HG03457 (cell line): Measurements from ENCODE around the gene RAB35.

Experiments
- ATAC-seq: cut with Tn5 transposase; IDR thresholded peaks from one replicate; pipeline ENCODE4 v1.9.1; 2021; ENCODE audit warnings: moderate number of reproducible peaks; ENCODE audit not compliant: unreplicated experiment

The RAB35 gene

DNA sequence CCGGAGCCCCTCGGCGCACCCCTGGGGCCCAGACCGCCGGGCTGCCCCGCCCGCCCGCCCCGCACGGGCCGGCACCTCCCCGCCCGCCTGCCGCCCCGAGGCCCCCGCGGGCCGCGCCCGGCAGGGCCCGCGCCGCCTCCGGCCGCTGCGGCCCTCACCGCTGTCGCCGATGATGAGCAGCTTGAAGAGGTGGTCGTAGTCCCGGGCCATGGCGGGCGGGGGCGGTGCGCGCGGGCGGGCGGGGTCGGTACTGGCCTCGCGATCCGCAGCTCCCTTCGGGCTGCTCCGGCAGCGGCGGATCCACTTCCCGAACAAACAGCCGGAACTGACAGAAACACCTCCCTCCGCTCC is at the start of gene RAB35:
RAB35 (minus strand) TSS at position 313 of the 351 bp plus-strand sequence; CDS start at position 210, 103 bp downstream.
- no peak for ATAC-seq

- ATAC-seq: no peak
Observed at GRCh38 chr12:120164293-120164692, 47.7 kb upstream of the RAB35 start.

GRCh38 chr12:120162763-120163162 is 46.2 kb upstream of the RAB35 start:
- no peak for ATAC-seq

DNA sequence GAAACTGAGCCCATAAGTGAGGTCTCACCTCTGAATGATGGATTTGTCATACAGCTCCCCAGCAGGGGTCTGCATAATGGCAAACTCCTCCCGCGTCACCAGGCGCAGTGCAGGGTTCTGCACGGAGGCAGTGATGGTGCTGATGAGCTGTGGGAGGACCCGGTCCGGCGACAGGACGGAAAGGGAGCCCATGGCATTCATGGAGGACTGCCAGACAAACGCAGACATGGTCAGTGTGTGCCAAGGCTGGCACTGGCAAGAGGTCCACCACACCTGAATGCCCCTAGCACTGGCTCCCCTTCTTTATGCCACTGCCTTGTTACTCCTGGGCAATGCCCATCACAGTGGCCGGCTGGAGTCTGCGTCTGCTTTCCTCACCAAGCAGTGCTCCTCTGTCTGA is 45.3 kb upstream of the RAB35 start:
- no peak for ATAC-seq

DNA sequence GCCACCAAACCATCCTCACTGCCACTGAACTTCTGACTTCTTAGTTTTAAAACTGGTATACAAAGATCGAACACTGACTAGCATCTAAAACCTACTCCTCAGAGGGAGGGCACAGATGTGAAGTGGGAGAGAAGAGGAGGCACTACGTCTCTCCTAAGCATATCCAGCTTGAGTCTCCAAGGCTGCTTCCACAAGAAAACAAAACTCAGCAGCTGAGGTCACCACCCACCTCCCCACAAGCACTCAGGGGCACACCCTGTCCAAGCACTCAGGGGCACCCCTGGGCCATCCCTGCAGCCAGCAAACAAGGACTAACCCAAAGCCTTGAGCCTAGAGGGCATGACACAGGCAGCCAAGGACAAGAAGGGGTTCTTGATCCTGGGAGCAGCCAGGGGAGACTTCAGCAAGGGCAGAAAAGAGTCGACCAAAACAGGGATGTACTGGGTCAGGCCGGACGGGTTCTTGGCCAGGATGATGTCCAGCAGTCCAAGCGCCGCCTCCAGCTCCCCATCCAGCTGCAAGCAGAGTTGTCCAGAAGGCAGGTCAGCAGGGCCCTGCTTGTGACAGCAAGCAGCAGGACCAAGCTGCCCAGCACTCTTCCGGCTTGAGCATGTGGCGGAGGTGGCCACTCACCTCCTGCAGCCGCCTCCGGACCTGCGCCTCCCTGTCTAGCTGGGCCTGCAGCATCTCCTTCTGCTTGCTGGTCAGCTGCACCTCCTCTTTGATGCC is 43.1 kb upstream of the RAB35 start:
- ATAC-seq: no peak

- ATAC-seq: no peak
Observed at GRCh38 chr12:120158351-120158750, 41.8 kb upstream of the RAB35 start.

DNA sequence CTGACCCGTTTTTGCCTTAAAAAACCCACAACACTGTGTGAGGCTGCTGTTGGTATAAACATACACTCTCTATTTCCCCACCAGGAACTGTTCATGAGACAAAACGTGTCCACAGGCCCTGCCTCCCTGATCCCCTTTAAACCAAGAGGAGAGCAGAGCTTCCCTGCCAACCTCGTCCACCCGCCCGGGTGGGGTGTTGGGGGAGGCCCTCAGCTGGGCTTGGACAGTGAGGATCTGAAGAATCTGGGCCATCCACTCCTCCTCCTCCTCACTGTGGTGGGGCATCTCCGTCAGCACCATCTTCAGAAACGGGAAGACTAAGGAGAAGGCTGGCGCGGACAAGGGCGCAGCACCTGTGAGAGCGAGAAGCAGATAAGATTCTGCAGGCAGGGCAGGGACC is 41.1 kb upstream of the RAB35 start:
- ATAC-seq: no peak

- ATAC-seq: no peak
Observed at GRCh38 chr12:120156315-120157259, 40.0 kb upstream of the RAB35 start.

GRCh38 chr12:120155072-120155471 is 38.5 kb upstream of the RAB35 start:
- ATAC-seq: no peak

GRCh38 chr12:120150919-120151525 is 34.5 kb upstream of the RAB35 start:
- ATAC-seq: no peak

DNA sequence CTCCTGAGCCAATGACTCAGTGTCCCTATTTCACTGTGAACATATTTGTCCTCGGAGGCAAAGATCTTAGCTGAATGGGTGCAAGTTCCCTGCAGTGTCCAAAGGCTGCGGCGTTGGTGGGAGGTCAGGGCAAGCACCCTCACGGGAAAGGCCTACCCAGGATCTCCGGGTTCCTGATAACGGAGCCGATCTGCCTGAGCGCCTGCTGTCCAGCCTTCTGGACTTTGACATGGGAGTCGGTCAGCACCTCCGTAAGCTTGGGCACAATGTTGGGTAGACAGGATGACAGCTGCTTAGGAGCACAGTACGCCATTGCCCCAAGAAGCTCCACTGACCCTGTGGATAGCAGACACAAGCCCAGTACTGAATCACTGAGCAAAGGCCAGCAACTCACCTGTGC is 31.5 kb upstream of the RAB35 start:
- ATAC-seq: no peak

- ATAC-seq: no peak
Observed at GRCh38 chr12:120145164-120145563, 28.6 kb upstream of the RAB35 start.

DNA sequence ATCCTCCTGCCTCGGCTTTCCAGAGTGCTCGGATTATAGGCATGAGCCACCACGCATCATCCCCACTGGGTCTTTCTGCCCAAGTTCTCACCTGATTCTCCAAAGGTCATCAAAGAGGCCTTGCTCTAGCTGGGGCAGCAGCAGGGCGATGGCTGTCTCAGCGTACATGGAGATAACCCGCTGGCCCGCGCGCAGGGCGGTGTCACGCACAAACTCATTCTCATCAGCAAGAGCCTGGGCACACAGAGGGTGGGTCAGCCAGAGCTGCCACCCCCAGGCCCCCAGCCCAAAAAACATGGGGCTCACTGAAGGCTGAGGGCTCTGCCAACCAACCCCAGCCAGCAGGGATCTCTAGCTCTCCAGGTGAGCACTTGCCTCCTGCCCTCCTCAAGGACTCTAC is 27.7 kb upstream of the RAB35 start:
- ATAC-seq: no peak

GRCh38 chr12:120142231-120142877 is 25.8 kb upstream of the RAB35 start:
- ATAC-seq: no peak

DNA sequence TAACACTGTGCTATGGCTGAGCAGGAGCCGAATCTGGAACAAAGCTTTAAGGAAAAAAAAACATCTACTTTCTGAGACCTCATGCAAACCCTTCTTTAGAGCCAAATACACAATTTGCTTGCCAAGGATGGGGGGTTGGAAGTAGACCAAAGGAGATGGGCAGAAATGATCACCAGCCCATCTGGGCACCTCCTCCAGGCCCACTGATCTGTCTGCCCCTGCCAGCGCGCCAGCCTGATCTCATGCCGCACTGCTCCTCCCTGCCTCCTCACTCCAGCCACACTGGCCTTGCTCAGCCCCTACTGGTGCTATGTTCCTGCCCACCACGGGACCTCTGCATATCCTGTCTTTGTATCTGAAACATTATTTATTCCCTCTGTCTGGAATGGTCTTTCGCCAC is 24.8 kb upstream of the RAB35 start:
- no peak for ATAC-seq

- no peak for ATAC-seq
Observed at GRCh38 chr12:120140603-120141002, 24.1 kb upstream of the RAB35 start.

DNA sequence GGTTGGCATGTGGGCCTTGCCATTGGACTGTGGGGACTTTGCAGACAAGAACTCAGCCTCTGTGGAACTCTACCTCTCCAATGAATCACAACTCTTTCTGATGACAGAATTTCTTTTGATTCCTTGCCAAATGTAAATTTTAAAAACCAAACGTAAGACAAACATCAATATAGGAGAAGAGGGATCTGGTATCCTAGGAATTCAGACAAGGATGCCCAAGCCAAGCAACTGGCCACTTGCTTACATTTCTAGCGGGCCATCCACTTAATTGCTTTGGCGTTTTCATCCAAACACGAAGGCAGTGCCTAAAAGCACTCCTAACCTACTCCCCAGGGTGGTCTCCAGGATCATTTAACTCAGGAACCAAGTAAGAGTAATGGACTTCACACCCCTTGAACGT is 23.4 kb upstream of the RAB35 start:
- ATAC-seq: no peak

- no peak for ATAC-seq
Observed at GRCh38 chr12:120138366-120138765, 21.8 kb upstream of the RAB35 start.

GRCh38 chr12:120137833-120138232 is 21.3 kb upstream of the RAB35 start:
- no peak for ATAC-seq

DNA sequence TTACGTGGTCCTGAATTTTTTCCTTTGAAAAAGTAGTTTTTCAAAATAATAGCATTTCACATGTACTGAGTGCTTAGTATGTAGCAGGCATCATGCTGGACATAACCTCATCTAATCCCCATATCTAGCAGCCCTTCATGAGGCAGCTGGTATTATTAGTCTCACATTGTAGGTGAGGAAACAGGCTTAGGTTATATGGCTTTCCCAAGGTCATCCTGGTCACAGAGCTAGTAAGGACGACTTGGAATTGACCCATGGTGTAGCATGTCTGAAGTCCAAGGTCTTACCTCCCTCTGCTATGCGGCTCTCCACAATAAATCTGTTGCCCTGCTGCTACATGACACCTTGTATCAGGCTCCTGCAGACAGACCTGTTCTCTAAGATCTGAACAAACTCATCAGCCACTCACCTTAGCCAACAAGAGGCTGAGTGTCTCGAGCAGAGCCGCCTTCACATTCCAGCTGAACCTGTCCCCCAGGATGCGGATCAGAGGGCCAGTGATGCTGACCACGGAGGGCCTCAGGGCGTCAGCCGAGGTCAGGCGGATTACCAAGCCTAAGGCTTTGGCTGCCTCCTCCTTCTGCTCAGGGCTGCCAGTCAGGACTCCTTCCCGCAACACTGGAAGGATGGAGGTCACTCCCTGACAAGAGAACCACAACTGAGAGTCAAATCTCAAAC is 19.7 kb upstream of the RAB35 start:
- ATAC-seq: no peak
